T-cell (primary cell): ENCODE results near the gene SNAI3. TPM values are rescaled to one million over a fixed set of nuclear protein-coding genes. Genes with fewer than 3 reads are reported as not detected.

Experiments used
- ATAC-seq, 4 experiments: fragments of 200-7000 bp in 3 of 4; fragments of 150-1000 bp in 1 of 4; cut with Tn5 transposase; replicated peaks in 1 of 4; 1 replicate in 3 of 4; 2 replicates in 1 of 4; pipeline ENCODE4 v1.10.0; 2021; ENCODE audit warnings: moderate library complexity in 3 of 4, mild to moderate bottlenecking in 2 of 4, moderate number of reproducible peaks in 1 of 4
- CTCF ChIA-PET, 2 donors: fragments of 300-600 bp; sonication (Branson Sonifier 250); formaldehyde crosslinking; loops; one replicate each; lab custom pipeline; 2022; ENCODE audit warnings: antibody characterized with exemption in 2 of 2; lab: Charles Lee
- POLR2A ChIA-PET, 2 donors: fragments of 300-600 bp; sonication (Branson Sonifier 250); formaldehyde crosslinking; loops; one replicate each; lab custom pipeline; 2022; ENCODE audit warnings: antibody characterized with exemption in 2 of 2; lab: Charles Lee
- DNase-seq, 35 experiments: peaks; one replicate each; pipeline versions ENCODE4 v3.0.0 to v3.0.0-alpha.2; 2013 to 2023
- H3K27ac ChIP-seq: one replicate; pipeline ENCODE4 v1.5.1; 2013; ENCODE audit warnings: low read length
- H3K27me3 ChIP-seq, 2 experiments: replicated peaks in 1 of 2; 1 replicate in 1 of 2; 2 replicates in 1 of 2; pipeline versions ENCODE4 v1.6.1 to v1.7.0; 2013; ENCODE audit warnings: low read length in 1 of 2, mixed read lengths in 1 of 2; ENCODE audit not compliant: control insufficient read depth in 2 of 2, insufficient read depth in 2 of 2; ENCODE audit errors: extremely low read depth in 1 of 2
- H3K36me3 ChIP-seq, 2 donors: 1 replicate in 1 of 2; 2 replicates in 1 of 2; pipeline versions ENCODE4 v1.6.1 to v1.7.0; 2013; ENCODE audit warnings: low read length in 1 of 2; ENCODE audit not compliant: control insufficient read depth in 2 of 2, insufficient read depth in 1 of 2; ENCODE audit errors: extremely low read depth in 1 of 2
- H3K4me1 ChIP-seq, 2 experiments: 1 replicate in 1 of 2; 2 replicates in 1 of 2; pipeline versions ENCODE4 v1.6.1 to v1.7.0; 2013; ENCODE audit warnings: low read length in 2 of 2, mixed read lengths in 1 of 2; ENCODE audit not compliant: insufficient read depth in 2 of 2, control insufficient read depth in 1 of 2; ENCODE audit errors: extremely low read depth in 1 of 2
- H3K4me3 ChIP-seq, 2 donors: 1 replicate in 1 of 2; 2 replicates in 1 of 2; pipeline versions ENCODE4 v1.5.1 to v1.7.0; 2013; ENCODE audit warnings: mild to moderate bottlenecking in 2 of 2, low read length in 1 of 2, moderate library complexity in 1 of 2; ENCODE audit not compliant: control insufficient read depth in 1 of 2; ENCODE audit errors: extremely low read depth in 1 of 2
- H3K9me3 ChIP-seq: 2 replicates; pipeline ENCODE4 v1.7.0; 2013
- H3K27ac Mint-ChIP-seq, 2 donors: one replicate each; pipeline ENCODE4 v1.8.0; 2020 to 2021; ENCODE audit warnings: mild to moderate bottlenecking in 2 of 2, mixed read lengths in 2 of 2
- H3K27me3 Mint-ChIP-seq, 2 donors: one replicate each; pipeline ENCODE4 v1.8.0; 2021 to 2022; ENCODE audit warnings: mixed read lengths in 2 of 2
- H3K36me3 Mint-ChIP-seq: one replicate; pipeline ENCODE4 v1.8.0; 2021; ENCODE audit warnings: mixed read lengths
- H3K4me1 Mint-ChIP-seq, 3 donors: one replicate each; pipeline ENCODE4 v1.8.0; 2020 to 2022; ENCODE audit warnings: mixed read lengths in 3 of 3, mild to moderate bottlenecking in 1 of 3
- H3K4me3 Mint-ChIP-seq, 3 donors: one replicate each; pipeline ENCODE4 v1.8.0; 2020 to 2022; ENCODE audit warnings: mild to moderate bottlenecking in 3 of 3, mixed read lengths in 3 of 3, moderate library complexity in 3 of 3
- H3K9me3 Mint-ChIP-seq, 3 donors: one replicate each; pipeline ENCODE4 v1.8.0; 2020 to 2022; ENCODE audit warnings: mixed read lengths in 3 of 3
- WGBS: methylation state at CpG from one replicate; pipeline ENCODE4 v1.1.5; 2013; ENCODE audit warnings: missing lambda C conversion rate; ENCODE audit not compliant: insufficient coverage; 5-methylcytosine and 5-hydroxymethylcytosine counted together
- total RNA-seq, 35 experiments: library from RNA in 6 of 35; stranded (reverse) in 6 of 35; fragments of 120-200 nt in 1 of 35; gene quantifications; one replicate each; pipeline versions ENCODE4 v1.2.1 to v1.2.4 and lab custom pipeline; 2013 to 2026

Gene SNAI3
- total RNA-seq, 5 donors from 2014 or later (not counting 1 experiment from before 2014, with no cell fraction given), result 5.2 to 20.4 (median 17.2) TPM

DNA sequence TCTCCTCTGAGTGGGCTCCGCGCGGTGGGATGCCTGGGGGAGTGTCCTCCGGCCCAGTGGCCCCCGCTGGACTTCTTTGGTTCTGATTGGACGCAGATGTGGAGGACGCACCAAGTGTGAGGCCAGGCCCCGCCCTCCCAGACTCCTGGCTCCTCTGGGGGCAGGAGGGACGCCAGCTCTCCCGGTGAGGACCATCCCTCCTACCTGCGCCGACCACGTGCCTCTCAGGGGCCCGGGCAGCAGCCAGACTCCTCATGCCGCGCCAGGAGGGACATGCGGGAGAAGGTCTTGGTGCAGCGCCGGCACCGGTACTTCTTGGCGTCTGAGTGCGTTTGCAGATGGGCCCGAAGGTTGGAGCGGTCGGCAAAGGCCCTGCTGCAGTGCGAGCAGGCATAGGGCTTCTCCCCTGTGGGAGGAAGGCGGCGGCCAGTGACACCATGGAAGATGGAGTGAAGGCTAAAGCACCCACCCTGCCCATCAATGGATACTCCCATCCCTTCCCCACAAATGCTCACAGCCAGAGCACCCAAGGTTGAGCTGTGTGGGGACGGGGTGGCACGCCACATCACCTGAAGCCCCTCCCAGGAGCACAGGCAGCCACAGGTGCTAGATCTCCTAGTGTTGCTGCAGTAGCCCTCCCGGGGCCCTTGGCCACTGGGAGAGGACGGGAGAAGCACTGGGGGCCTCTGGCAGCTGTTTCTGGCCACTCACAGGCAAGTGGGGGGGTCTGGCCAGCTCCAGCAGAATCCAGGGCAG, 7.9 kb downstream of the SNAI3 start:
- Histone ChIP-seq H3K27ac (no peak overlapping the region), H3K36me3 (peaks cover 32 to 52% of the 10 kb centered on the region in 2 donors), H3K4me1 (peaks cover 11 to 40% of the 10 kb centered on the region in 2 experiments), H3K9me3 (no peaks in the 10 kb centered on the region), H3K27me3 (no peaks in the 10 kb centered on the region), H3K4me3 (no peak overlapping the region)
- ChIA-PET POLR2A (no interaction called here), CTCF (no interaction called here)
- Mint-ChIP-seq H3K9me3 (no peaks in the 10 kb centered on the region), H3K27ac (no peak overlapping the region), H3K4me1 (peaks cover 24 to 25% (median 25%) of the 10 kb centered on the region in 3 donors), H3K4me3 (no peak overlapping the region), H3K36me3 (no peaks in the 10 kb centered on the region), H3K27me3 (no peaks in the 10 kb centered on the region)
- WGBS, result 91% methylated on average over 27 of the region's 32 CpGs
- DNase-seq (no peak), ATAC-seq (no peak)

GRCh38 chr16:88677721-88678120, 8.6 kb downstream of the SNAI3 start:
- Mint-ChIP-seq H3K4me1 (peaks cover 19 to 22% (median 21%) of the 10 kb centered on the region in 3 donors), H3K27me3 (no peaks in the 10 kb centered on the region), H3K9me3 (no peaks in the 10 kb centered on the region), H3K4me3 (no peak overlapping the region), H3K36me3 (no peaks in the 10 kb centered on the region), H3K27ac (no peak overlapping the region)
- Histone ChIP-seq H3K4me3 (no peak overlapping the region), H3K27me3 (no peaks in the 10 kb centered on the region), H3K9me3 (no peaks in the 10 kb centered on the region), H3K36me3 (peaks cover 32 to 52% of the 10 kb centered on the region in 2 donors), H3K4me1 (peaks cover 11 to 34% of the 10 kb centered on the region in 2 experiments), H3K27ac (no peak overlapping the region)
- ChIA-PET CTCF (no interaction called here), POLR2A (no interaction called here)
- DNase-seq (no peak), ATAC-seq (no peak)
- WGBS, result 72% methylated on average over 10 of the region's 13 CpGs

GRCh38 chr16:88676502-88677242, 9.6 kb downstream of the SNAI3 start:
- POLR2A ChIA-PET, result no interaction called here
- no peaks in the 10 kb centered on the region for H3K9me3 ChIP-seq
- H3K27ac ChIP-seq, result no peak overlapping the region
- ATAC-seq (no peak), DNase-seq (no peak)
- CTCF ChIA-PET, result no interaction called here
- peaks cover 10 to 25% of the 10 kb centered on the region in 2 experiments for H3K4me1 ChIP-seq
- peaks cover 9 to 13% (median 12%) of the 10 kb centered on the region in 3 donors for H3K4me1 Mint-ChIP-seq
- no peaks in the 10 kb centered on the region for H3K36me3 Mint-ChIP-seq
- no peak overlapping the region for H3K27ac Mint-ChIP-seq
- H3K4me3 ChIP-seq, result no peak overlapping the region
- no peaks in the 10 kb centered on the region for H3K27me3 ChIP-seq
- no peak overlapping the region for H3K4me3 Mint-ChIP-seq
- peaks cover 35 to 52% of the 10 kb centered on the region in 2 donors for H3K36me3 ChIP-seq
- no peaks in the 10 kb centered on the region for H3K27me3 Mint-ChIP-seq
- no peaks in the 10 kb centered on the region for H3K9me3 Mint-ChIP-seq
- 93% methylated on average over 13 of the region's 22 CpGs for WGBS

- H3K27me3 Mint-ChIP-seq, result no peaks in the 10 kb centered on the region
- Histone ChIP-seq H3K4me1 (peaks cover 0 to 6% of the 10 kb centered on the region in 2 experiments), H3K4me3 (no peak overlapping the region), H3K36me3 (peaks cover 29 to 36% of the 10 kb centered on the region in 2 donors), H3K27me3 (no peaks in the 10 kb centered on the region), H3K27ac (no peak overlapping the region), H3K9me3 (no peaks in the 10 kb centered on the region)
- no peaks in the 10 kb centered on the region for H3K36me3 Mint-ChIP-seq
- CTCF ChIA-PET, result no interaction called here
- DNase-seq, result no peak
- no peak overlapping the region for H3K27ac Mint-ChIP-seq
- 87% methylated on average over 9 of the region's 19 CpGs for WGBS
- no peak overlapping the region for H3K4me3 Mint-ChIP-seq
- H3K9me3 Mint-ChIP-seq, result no peaks in the 10 kb centered on the region
- ATAC-seq, result no peak
- POLR2A ChIA-PET, result no interaction called here
- H3K4me1 Mint-ChIP-seq, result no peaks in the 10 kb centered on the region
These were observed 12.5 kb downstream of the SNAI3 start for GRCh38 chr16:88673716-88674379.

GRCh38 chr16:88672776-88673175, 13.5 kb downstream of the SNAI3 start:
- WGBS, result 92% methylated on average over 5 of the region's 11 CpGs
- H3K27me3 Mint-ChIP-seq, result no peaks in the 10 kb centered on the region
- Histone ChIP-seq H3K4me1 (no peaks in the 10 kb centered on the region), H3K36me3 (peaks cover 25 to 27% of the 10 kb centered on the region in 2 donors), H3K27me3 (no peaks in the 10 kb centered on the region), H3K27ac (no peak overlapping the region), H3K9me3 (no peaks in the 10 kb centered on the region), H3K4me3 (no peak overlapping the region)
- H3K4me1 Mint-ChIP-seq, result no peaks in the 10 kb centered on the region
- no peak for DNase-seq
- H3K27ac Mint-ChIP-seq, result no peak overlapping the region
- no peak for ATAC-seq
- CTCF ChIA-PET, result interaction anchor here in 1 of 2 donors (0.7 kb wide), 1 partner anchor 87 kb away, joined by 3 read pairs; no protein-coding TSS in a partner anchor
- POLR2A ChIA-PET, result no interaction called here
- no peaks in the 10 kb centered on the region for H3K9me3 Mint-ChIP-seq
- peaks cover 3% of the 10 kb centered on the region for H3K36me3 Mint-ChIP-seq
- H3K4me3 Mint-ChIP-seq, result no peak overlapping the region

GRCh38 chr16:88671806-88672205, 14.5 kb downstream of the SNAI3 start:
- POLR2A ChIA-PET, result interaction anchor here in 1 of 2 donors (0.5 kb wide), 1 partner anchor 23 kb away, joined by 4 read pairs; no protein-coding TSS in a partner anchor

More at GRCh38 chr16:88671806-88672205, 14.5 kb downstream of the SNAI3 start:
- ATAC-seq (no peak), DNase-seq (no peak)
- 90% methylated on average over 18 of the region's 23 CpGs for WGBS
- Mint-ChIP-seq H3K27me3 (no peaks in the 10 kb centered on the region), H3K4me1 (no peaks in the 10 kb centered on the region), H3K36me3 (peaks cover 3% of the 10 kb centered on the region), H3K4me3 (no peak overlapping the region), H3K9me3 (no peaks in the 10 kb centered on the region), H3K27ac (no peak overlapping the region)
- H3K36me3 ChIP-seq, result peaks cover 15 to 19% of the 10 kb centered on the region in 2 donors
- CTCF ChIA-PET, result no interaction called here
- no peak overlapping the region for H3K27ac ChIP-seq
- no peaks in the 10 kb centered on the region for H3K4me1 ChIP-seq
- no peaks in the 10 kb centered on the region for H3K9me3 ChIP-seq
- H3K27me3 ChIP-seq, result no peaks in the 10 kb centered on the region
- no peak overlapping the region for H3K4me3 ChIP-seq
